ENCODE results near the gene COG1. TPM values are rescaled to one million over a fixed set of nuclear protein-coding genes. Genes with fewer than 3 reads are reported as not detected.

COG1 gene
- total RNA-seq, 2 experiments from 2014 or later: 25.2 to 30.5 TPM

DNA sequence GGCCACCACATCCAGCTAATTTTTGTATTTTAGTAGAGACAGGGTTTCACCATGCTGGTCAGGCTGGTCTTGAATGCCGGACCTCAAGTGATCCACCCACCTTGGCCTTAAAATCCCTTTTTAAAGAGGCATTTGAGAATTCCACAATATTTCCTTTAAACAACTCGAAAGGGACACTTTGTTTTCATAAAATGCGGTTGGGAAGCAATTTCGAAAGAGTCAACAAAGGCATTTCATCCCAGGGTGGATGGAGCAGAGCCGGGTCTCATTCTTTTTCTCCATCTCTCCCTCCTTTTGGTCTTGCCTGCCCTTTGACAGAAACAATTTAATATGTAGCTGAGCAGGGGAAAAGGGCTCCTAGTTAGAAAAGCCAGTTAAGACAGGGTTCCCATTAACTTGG, 13.5 kb upstream of the COG1 start:
- Mint-ChIP-seq H3K27me3 (ENCODE audit: low read depth) (no peaks in the 10 kb centered on the region), H3K4me1 (ENCODE audit: low read depth) (no peaks in the 10 kb centered on the region), H3K27ac (no peak overlapping the region), H3K4me3 (no peak overlapping the region), H3K9me3 (ENCODE audit: insufficient read depth) (no peaks in the 10 kb centered on the region), H3K36me3 (ENCODE audit: low read depth) (no peaks in the 10 kb centered on the region)
- ChIA-PET POLR2A (no interaction called here), CTCF (interaction anchor here (1.0 to 1.5 kb wide), 4 partner anchors 23 to 1021 kb away, joined by 3 read pairs; no protein-coding TSS in a partner anchor)
- DNase-seq (no peak), ATAC-seq (no peak)

DNA sequence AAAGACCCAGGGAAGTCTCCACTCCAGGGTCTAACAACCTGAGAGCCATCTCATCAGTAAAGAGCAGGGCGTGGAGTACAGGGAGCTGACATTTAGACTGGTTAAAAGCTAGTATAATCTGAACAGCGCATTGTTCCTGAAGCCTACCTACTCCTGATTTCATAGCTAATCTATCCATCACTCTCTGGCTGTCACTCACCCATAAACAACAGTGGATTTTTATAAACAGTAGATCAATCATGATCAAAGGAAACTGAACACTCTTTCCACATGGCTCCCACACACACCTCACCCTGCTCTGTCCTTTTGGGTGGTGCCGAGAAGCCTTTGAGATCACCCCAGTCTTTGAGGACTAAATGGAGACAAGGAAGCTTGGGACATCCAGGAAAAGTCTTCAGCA, 13.0 kb upstream of the COG1 start:
- no peak overlapping the region for H3K4me3 Mint-ChIP-seq
- ATAC-seq: no peak
- no peak overlapping the region for H3K27ac Mint-ChIP-seq
- CTCF ChIA-PET: interaction anchor here (1.0 to 1.5 kb wide), 3 partner anchors 24 to 1020 kb away, joined by 3 read pairs; no protein-coding TSS in a partner anchor
- DNase-seq: no peak
- no peaks in the 10 kb centered on the region for H3K36me3 Mint-ChIP-seq (ENCODE audit: low read depth)
- no peaks in the 10 kb centered on the region for H3K9me3 Mint-ChIP-seq (ENCODE audit: insufficient read depth)
- POLR2A ChIA-PET: no interaction called here
- no peaks in the 10 kb centered on the region for H3K4me1 Mint-ChIP-seq (ENCODE audit: low read depth)
- no peaks in the 10 kb centered on the region for H3K27me3 Mint-ChIP-seq (ENCODE audit: low read depth)

DNA sequence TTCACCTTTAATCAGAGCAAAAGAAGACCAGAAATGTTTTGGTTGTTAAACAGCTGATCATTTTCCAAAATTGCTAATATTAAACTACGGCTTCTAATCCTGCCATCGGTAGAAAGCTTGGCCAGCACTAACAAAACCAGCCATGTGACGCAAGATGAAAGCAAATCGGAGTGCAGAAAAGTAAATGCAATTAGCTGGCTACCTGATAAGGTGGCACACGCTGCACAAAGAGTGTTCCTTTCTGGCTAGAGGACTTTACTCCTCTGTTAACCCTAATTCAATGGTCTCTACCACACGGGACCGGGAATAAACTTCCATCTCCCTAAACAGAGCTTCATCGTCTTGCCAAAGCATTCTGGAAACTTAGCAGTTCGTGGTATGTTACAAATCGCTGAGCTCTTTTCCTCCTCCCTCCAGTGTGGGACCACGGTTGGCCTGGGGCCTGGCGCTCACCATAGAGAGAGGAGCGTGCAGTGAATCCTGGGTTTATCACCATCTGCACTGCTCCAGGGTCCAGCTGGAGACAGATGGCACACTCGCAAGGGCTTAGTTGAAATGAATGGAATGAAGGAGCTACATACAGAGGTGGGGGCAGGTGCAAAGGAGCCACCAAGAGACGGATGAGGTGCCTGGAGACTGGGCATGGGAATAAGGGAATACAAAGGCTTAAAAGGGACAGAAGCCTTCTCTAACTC, 10.1 kb upstream of the COG1 start:
- POLR2A ChIA-PET: interaction anchor here (1.5 kb wide), 1 partner anchor 9 kb away, joined by 3 read pairs; no protein-coding TSS in a partner anchor
- no peaks in the 10 kb centered on the region for H3K9me3 Mint-ChIP-seq (ENCODE audit: insufficient read depth)
- no peaks in the 10 kb centered on the region for H3K4me1 Mint-ChIP-seq (ENCODE audit: low read depth)
- H3K27me3 Mint-ChIP-seq (ENCODE audit: low read depth): no peaks in the 10 kb centered on the region
- H3K27ac Mint-ChIP-seq: no peak overlapping the region
- ATAC-seq (no peak), DNase-seq (no peak)
- H3K36me3 Mint-ChIP-seq (ENCODE audit: low read depth): no peaks in the 10 kb centered on the region
- H3K4me3 Mint-ChIP-seq: no peak overlapping the region
- CTCF ChIA-PET: interaction anchor here (0.6 to 2.3 kb wide), 5 partner anchors 9 to 626 kb away, joined by 3 to 9 read pairs (median 4); no protein-coding TSS in a partner anchor

DNA sequence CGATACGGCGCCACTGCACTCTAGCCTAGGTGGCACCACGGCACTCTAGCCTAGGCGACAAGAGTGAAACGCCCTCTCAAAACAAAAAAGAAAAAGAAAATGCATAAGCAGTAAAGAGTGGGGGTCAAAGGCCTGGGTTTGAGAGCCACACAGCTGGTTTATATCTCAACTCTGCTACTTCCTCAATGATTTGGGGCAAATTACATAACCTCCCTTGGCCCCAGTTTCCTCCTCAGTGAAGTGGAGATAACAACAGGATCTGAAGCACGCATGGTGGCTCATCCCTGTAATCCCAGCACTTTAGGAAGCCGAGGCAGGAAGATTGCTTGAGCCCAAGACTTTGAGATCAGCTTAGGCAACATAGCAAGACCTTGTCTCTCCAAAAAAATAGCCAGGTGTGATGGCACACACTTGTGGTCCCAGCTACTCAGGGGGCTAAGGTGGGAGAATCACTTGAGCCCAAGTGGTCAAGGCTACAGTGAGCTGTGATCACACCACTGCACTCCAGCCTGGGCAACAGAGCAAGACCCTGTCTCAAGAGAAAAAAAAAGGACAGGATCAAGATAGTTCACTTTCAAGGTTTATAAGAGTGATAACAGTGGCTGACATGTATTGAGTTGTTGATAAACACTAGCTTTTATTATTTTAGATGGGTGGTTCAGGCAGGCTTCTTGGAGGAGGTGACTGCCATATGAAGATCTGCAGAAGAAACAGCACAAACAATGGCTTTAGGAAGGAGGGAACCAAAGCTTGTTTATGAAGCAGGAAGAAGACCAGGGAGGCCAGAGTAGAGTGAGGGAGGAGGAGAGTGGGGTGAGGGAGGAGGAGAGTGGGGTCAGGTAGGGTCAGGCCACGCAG, 8.5 kb upstream of the COG1 start:
- ATAC-seq: no peak
- POLR2A ChIA-PET: no interaction called here
- Mint-ChIP-seq H3K27ac (no peak overlapping the region), H3K9me3 (ENCODE audit: insufficient read depth) (no peaks in the 10 kb centered on the region), H3K36me3 (ENCODE audit: low read depth) (peaks cover 2% of the 10 kb centered on the region), H3K27me3 (ENCODE audit: low read depth) (no peaks in the 10 kb centered on the region), H3K4me3 (no peak overlapping the region), H3K4me1 (ENCODE audit: low read depth) (peaks cover 3% of the 10 kb centered on the region)
- CTCF ChIA-PET: interaction anchor here (1.2 to 2.0 kb wide), 4 partner anchors 17 to 459 kb away, joined by 3 to 5 read pairs (median 4); no protein-coding TSS in a partner anchor
- no peak for DNase-seq

DNA sequence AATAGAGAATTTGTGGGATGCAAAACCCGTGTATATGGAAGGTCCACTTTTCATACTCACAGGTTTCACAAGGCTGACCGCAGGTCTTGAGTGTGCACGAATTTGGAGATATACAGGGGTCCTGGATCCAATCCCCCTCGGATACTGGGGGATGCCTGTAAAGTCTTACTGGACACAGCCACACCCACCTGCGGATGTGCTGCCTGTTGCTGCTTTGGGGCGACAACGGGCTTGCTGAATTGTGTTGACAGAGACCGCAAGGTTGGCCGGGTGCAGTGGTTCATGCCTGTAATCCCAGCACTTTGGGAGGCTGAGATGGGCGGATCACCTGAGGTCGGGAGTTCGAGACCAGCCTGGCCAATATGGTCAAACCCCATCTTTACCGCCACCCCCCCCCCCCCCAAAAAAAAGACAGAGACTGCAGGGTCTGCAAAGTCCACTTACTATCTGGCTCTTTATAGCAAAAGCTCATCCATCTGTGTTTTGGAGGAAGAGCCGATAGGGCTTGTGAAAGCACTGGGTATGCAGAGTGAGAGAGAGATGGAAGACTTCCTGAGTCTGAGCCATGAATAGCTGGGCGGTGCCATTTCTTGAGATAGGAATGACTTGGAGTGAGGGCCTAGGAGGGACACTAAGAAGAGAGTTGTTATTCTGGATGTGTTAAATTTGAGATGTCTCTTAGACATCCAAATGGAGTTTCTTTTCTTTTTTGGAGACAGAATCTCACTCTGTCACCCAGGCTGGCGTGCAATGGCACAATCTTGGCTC, 6.4 kb upstream of the COG1 start:
- Mint-ChIP-seq H3K4me3 (no peak overlapping the region), H3K27me3 (ENCODE audit: low read depth) (no peaks in the 10 kb centered on the region), H3K36me3 (ENCODE audit: low read depth) (peaks cover 2% of the 10 kb centered on the region), H3K9me3 (ENCODE audit: insufficient read depth) (no peaks in the 10 kb centered on the region), H3K4me1 (ENCODE audit: low read depth) (peaks cover 16% of the 10 kb centered on the region), H3K27ac (no peak overlapping the region)
- ChIA-PET POLR2A (no interaction called here), CTCF (no interaction called here)
- ATAC-seq (no peak), DNase-seq (no peak)

DNA sequence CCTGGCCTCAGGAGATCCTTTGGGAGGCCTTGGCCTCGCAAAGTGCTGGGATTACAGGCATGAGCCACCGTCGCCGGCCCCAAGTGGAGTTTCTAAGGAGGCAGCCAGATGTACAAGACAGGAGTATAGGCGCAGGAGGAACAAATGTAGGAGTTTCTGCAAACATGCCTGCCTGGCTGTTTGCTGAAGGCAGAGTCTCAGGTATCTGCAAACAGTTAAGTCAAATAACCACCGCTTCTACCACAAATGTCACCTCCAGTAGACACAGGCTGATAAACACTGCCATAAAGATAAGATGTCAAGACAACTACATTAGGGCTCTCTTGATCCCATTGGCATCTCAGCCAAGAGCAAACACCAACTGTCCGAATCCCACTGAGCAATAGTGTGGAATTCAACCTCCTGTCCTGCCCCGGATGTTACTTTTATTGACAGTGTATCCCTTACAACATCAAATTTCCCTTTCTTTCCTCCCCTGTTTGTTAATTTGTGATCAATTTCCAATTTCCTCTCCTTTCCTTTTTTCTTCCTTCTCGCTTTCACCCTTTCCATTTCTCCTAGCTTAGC, 5.6 kb upstream of the COG1 start:
- Mint-ChIP-seq H3K4me3 (no peak overlapping the region), H3K4me1 (ENCODE audit: low read depth) (peaks cover 20% of the 10 kb centered on the region), H3K9me3 (ENCODE audit: insufficient read depth) (no peaks in the 10 kb centered on the region), H3K27ac (no peak overlapping the region), H3K27me3 (ENCODE audit: low read depth) (no peaks in the 10 kb centered on the region), H3K36me3 (ENCODE audit: low read depth) (peaks cover 2% of the 10 kb centered on the region)
- ChIA-PET POLR2A (no interaction called here), CTCF (interaction anchor here (1.1 kb wide), 1 partner anchor 630 kb away, joined by 4 read pairs; no protein-coding TSS in a partner anchor)
- ATAC-seq: no peak
- no peak for DNase-seq

DNA sequence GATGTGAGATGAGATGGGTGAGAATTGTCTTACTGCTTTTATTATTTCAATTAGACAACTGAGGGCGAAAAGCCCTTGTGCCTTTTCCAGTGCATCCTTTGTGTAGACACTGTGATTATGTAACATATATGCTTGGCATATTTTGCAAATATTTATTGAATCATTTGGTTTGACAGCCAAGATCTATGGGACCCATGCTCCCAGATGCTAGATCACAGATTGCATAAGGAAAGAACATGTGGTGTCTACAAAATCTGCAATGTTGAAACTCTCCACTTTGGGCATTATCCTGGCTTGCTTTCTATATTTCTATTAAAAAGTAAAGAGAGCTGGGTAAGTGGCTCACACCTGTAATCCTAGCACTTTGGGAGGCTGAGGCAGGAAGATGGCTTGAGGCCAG, 4.8 kb upstream of the COG1 start:
- ATAC-seq (no peak), DNase-seq (no peak)
- ChIA-PET POLR2A (no interaction called here), CTCF (interaction anchor here (1.1 to 7.8 kb wide), 4 partner anchors 182 to 631 kb away, joined by 4 to 77 read pairs (median 8); no protein-coding TSS in a partner anchor)
- no peaks in the 10 kb centered on the region for H3K9me3 Mint-ChIP-seq (ENCODE audit: insufficient read depth)
- no peak overlapping the region for H3K27ac Mint-ChIP-seq
- H3K27me3 Mint-ChIP-seq (ENCODE audit: low read depth): no peaks in the 10 kb centered on the region
- H3K4me1 Mint-ChIP-seq (ENCODE audit: low read depth): peaks cover 20% of the 10 kb centered on the region
- H3K4me3 Mint-ChIP-seq: no peak overlapping the region
- peaks cover 2% of the 10 kb centered on the region for H3K36me3 Mint-ChIP-seq (ENCODE audit: low read depth)

DNA sequence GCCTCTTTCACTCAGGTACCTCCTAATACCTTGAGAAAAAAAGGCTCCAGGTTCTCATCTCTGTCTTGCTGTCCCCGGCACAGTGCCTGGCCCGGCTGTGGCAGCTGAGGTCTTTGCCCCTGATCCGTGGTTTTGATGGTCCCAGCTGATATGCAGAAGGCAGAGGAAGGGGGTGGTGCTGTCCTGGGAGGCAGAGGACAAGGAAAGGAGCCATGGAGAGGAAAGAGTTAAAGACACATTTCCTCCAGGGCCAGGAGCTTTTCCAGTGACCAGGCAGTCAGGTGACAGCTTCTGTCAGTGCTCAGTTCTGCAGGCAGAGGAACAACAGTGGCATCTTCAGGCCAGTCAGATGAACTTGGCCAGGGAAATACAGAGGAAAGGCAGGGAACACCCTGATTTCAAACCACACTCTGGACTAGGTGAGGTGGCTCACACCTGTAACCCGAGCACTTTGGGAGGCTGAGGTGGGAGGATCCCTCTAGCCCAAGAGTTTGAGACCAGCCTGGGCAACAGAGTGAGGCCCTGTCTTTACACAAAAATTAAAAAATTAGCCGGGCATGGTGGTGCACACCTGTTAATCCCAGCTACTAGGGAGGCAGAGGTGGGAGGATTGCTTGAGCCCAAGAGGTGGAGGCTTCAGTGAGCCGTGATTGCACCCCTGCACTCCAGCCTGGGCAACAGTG, 3.3 kb upstream of the COG1 start:
- H3K36me3 Mint-ChIP-seq (ENCODE audit: low read depth): peaks cover 2% of the 10 kb centered on the region
- H3K4me1 Mint-ChIP-seq (ENCODE audit: low read depth): peaks cover 28% of the 10 kb centered on the region
- no peak for ATAC-seq
- no peaks in the 10 kb centered on the region for H3K27me3 Mint-ChIP-seq (ENCODE audit: low read depth)
- ChIA-PET POLR2A (interaction anchor here (1.0 to 1.2 kb wide), 2 partner anchors 43 to 462 kb away, joined by 3 read pairs; a partner anchor contains a TSS), CTCF (interaction anchor here (0.6 to 7.8 kb wide), 9 partner anchors 22 to 633 kb away, joined by 3 to 77 read pairs (median 5); no protein-coding TSS in a partner anchor)
- peak overlapping the region; percentile 30 for H3K27ac Mint-ChIP-seq
- no peaks in the 10 kb centered on the region for H3K9me3 Mint-ChIP-seq (ENCODE audit: insufficient read depth)
- H3K4me3 Mint-ChIP-seq: no peak overlapping the region
- no peak for DNase-seq

DNA sequence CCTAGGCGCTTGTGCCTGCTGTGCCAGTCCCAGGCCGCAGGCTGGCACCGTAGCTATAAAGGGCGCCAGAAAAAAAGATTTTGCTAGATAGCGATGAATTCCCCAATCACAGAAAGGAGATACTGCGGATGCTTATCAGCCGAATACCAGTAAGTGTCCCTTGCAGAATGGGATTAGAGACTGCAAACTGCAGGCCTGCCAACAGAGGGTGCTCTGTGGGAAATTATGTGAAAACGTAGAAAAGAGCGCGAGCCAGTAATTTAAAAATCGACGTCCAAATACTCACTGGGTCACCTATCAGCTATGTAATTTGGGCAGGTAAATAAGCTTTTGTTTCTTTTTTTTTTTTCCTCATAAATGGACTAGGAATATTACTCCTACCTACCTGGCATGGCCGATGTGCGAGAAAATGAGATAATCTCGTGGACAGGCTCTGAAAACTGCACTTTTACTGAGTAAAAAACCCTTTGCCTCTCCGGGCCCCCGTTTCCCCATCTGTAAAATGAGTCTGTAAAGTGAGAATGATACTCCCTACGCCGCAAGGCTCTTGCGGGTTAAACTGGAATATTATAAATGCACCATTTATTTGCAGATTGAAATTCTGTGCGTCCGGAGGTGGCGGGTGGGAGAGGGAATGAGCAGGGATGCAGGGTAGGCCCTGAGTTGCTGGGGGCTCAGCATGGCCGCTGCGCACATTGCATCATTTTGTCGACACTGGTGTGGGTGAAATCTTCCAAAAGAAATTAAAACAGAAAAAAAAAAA, 1.2 kb upstream of the COG1 start:
- DNase-seq (peak; percentile 81), ATAC-seq (peak; percentile 14)
- no peaks in the 10 kb centered on the region for H3K9me3 Mint-ChIP-seq (ENCODE audit: insufficient read depth)
- H3K27ac Mint-ChIP-seq: peak overlapping the region; percentile 88
- H3K36me3 Mint-ChIP-seq (ENCODE audit: low read depth): peaks cover 9% of the 10 kb centered on the region
- no peaks in the 10 kb centered on the region for H3K27me3 Mint-ChIP-seq (ENCODE audit: low read depth)
- H3K4me1 Mint-ChIP-seq (ENCODE audit: low read depth): peaks cover 34% of the 10 kb centered on the region
- H3K4me3 Mint-ChIP-seq: peak overlapping the region; percentile 79
- ChIA-PET CTCF (interaction anchor here (0.7 to 7.8 kb wide), 20 partner anchors 10 to 634 kb away, joined by 3 to 77 read pairs (median 5); a partner anchor contains a TSS), POLR2A (interaction anchor here (0.5 to 4.0 kb wide), 11 partner anchors 10 to 473 kb away, joined by 3 to 46 read pairs (median 5); a partner anchor contains a TSS)

DNA sequence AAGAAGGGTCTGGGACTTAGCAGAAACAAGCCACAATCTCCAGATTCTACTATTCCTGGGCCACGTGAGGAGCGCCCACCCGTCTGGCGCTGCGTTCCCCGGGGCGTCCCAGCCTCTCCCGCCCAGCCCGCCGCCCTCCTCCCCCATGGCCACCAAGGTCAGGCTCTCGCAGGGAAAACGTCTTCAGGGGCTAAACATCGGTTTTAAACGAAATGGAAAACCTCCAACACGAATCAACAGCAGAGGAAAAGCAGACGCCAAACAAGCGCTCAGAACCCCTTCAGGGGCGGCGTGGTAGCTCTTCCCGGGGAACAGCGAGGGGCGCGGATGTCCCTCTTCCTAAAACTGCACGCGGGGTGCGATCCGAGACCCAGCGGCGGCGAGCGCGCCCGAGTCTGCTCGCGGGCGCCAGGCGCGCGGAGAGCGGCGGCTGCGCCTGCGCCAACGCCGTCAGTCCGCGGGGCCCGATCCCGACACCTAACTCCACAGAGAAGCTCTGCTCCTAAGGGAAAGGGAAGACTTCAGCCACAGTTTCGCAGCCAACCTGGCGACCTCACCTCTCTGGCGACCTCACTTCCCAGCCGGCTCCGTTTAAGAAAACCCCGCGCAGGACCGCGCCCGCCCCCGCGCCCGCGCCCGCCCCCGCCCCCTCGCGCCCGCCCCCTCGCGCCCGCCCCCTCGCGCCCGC, 505 bp upstream of the COG1 start:
- CTCF ChIA-PET: interaction anchor here (0.7 to 7.8 kb wide), 18 partner anchors 9 to 635 kb away, joined by 3 to 77 read pairs (median 5); a partner anchor contains a TSS

More for the DNA sequence above, 505 bp upstream of the COG1 start:
- peak; percentile 76 for ATAC-seq
- peak overlapping the region; percentile 88 for H3K27ac Mint-ChIP-seq
- peaks cover 34% of the 10 kb centered on the region for H3K4me1 Mint-ChIP-seq (ENCODE audit: low read depth)
- peak overlapping the region; percentile 79 for H3K4me3 Mint-ChIP-seq
- H3K27me3 Mint-ChIP-seq (ENCODE audit: low read depth): no peaks in the 10 kb centered on the region
- POLR2A ChIA-PET: interaction anchor here (0.5 to 4.0 kb wide), 14 partner anchors 11 to 473 kb away, joined by 3 to 46 read pairs (median 5); a partner anchor contains a TSS
- H3K9me3 Mint-ChIP-seq (ENCODE audit: insufficient read depth): no peaks in the 10 kb centered on the region
- DNase-seq: peak; percentile 71
- H3K36me3 Mint-ChIP-seq (ENCODE audit: low read depth): peaks cover 16% of the 10 kb centered on the region
